ENCODE results near the gene SREBF2. TPM values are rescaled to one million over a fixed set of nuclear protein-coding genes. Genes with fewer than 3 reads are reported as not detected.

The SREBF2 gene
- total and polyA plus RNA-seq, 2 donors: 15.8 to 41.0 TPM

DNA sequence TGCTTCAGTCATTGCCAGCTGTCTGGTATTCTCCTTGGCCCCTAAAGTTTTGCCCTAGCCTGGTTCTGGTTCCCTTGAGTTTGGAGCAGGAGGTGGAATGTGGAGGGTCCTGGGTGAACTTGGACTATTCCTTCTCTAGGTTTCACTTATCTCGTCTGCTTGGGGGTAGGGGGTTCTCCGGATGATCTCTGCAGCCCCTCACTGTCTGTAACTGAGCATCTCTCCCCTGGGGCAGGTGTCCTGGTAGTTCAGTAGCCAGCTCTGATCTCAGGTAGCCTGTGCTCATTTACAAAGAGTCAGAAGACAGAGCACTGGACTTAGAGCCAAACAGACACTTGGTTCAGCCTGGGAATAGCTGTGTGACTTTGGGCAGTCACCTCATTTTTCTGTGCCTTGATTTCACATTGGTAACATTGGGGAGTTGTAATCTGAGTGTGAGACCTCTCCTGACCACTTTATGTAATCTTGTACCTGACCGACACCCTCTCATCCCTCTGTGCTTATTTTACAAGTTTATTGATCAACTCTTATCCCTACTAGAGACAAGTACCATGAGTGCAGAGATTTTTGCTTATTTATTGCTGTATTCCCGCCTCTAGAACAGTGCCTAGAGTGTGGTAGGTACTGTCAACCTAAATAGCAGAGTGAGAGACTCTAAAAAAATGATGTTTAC lies 31.6 kb upstream of the SREBF2 start:
- no peak for DNase-seq (ENCODE audit: low read depth in 6 of 9, low spot score in 9 of 9)
- Histone ChIP-seq H3K27ac (ENCODE audit: low read depth in 1 of 2, low read length in 1 of 2) (peak overlapping the region in 1 of 2 donors; percentile 85), H3K4me3 (ENCODE audit: low read length in 2 of 2) (peak overlapping the region; percentile 87 to 99), H3K9me3 (ENCODE audit: control insufficient read depth in 2 of 2, insufficient read depth in 1 of 2, low read length in 1 of 2) (peaks cover 0 to 4% of the 10 kb centered on the region in 2 donors), H3K4me1 (ENCODE audit: control insufficient read depth in 2 of 2, insufficient read depth in 2 of 2, low read length in 2 of 2) (peaks cover 7 to 25% of the 10 kb centered on the region in 2 donors), H3K27me3 (ENCODE audit: control insufficient read depth in 2 of 2, insufficient read depth in 1 of 2, low read length in 1 of 2) (peaks cover 0 to 3% of the 10 kb centered on the region in 2 donors), H3K36me3 (ENCODE audit: control insufficient read depth in 2 of 2, insufficient read depth in 2 of 2, low read length in 1 of 2) (no peaks in the 10 kb centered on the region)
- WGBS: 43% methylated on average over 4 of the region's 4 CpGs

- 80% methylated on average over 2 of the region's 2 CpGs for WGBS
- Histone ChIP-seq H3K9me3 (ENCODE audit: control insufficient read depth in 2 of 2, insufficient read depth in 1 of 2, low read length in 1 of 2) (peaks cover 0 to 4% of the 10 kb centered on the region in 2 donors), H3K27me3 (ENCODE audit: control insufficient read depth in 2 of 2, insufficient read depth in 1 of 2, low read length in 1 of 2) (peaks cover 0 to 3% of the 10 kb centered on the region in 2 donors), H3K27ac (ENCODE audit: low read depth in 1 of 2, low read length in 1 of 2) (no peak overlapping the region), H3K4me1 (ENCODE audit: control insufficient read depth in 2 of 2, insufficient read depth in 2 of 2, low read length in 2 of 2) (peaks cover 7 to 25% of the 10 kb centered on the region in 2 donors), H3K36me3 (ENCODE audit: control insufficient read depth in 2 of 2, insufficient read depth in 2 of 2, low read length in 1 of 2) (peaks cover 0 to 3% of the 10 kb centered on the region in 2 donors), H3K4me3 (ENCODE audit: low read length in 2 of 2) (peak overlapping the region in 1 of 2 donors; percentile 99)
- DNase-seq (ENCODE audit: low read depth in 6 of 9, low spot score in 9 of 9): no peak
Observed at GRCh38 chr22:41801886-41802285, 31.0 kb upstream of the SREBF2 start.

DNA sequence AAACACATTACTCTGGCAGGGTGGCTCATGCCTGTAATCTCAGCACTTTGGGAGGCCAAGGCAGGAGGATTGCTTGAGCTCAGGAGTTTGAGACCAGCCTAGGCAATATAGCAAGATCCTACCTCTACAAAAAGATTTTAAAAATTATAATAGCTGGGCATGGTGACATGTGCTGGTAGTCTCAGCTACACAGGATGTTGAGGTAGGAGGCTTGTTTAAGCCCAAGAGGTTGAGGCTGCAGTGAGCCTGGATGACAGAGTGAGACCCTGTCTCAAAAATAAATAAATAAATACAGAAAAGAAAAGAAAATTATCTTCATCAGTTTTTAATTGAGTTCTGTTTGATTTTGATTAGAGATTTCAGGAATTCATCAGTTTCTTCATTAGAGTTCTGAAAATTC lies 27.3 kb upstream of the SREBF2 start:
- DNase-seq (ENCODE audit: low read depth in 6 of 9, low spot score in 9 of 9): no peak
- no peak overlapping the region for H3K4me3 ChIP-seq (ENCODE audit: low read length in 2 of 2)
- H3K4me1 ChIP-seq (ENCODE audit: control insufficient read depth in 2 of 2, insufficient read depth in 2 of 2, low read length in 2 of 2): peaks cover 0 to 15% of the 10 kb centered on the region in 2 donors
- peaks cover 0 to 3% of the 10 kb centered on the region in 2 donors for H3K9me3 ChIP-seq (ENCODE audit: control insufficient read depth in 2 of 2, insufficient read depth in 1 of 2, low read length in 1 of 2)
- H3K27ac ChIP-seq (ENCODE audit: low read depth in 1 of 2, low read length in 1 of 2): no peak overlapping the region
- H3K27me3 ChIP-seq (ENCODE audit: control insufficient read depth in 2 of 2, insufficient read depth in 1 of 2, low read length in 1 of 2): peaks cover 0 to 1% of the 10 kb centered on the region in 2 donors
- H3K36me3 ChIP-seq (ENCODE audit: control insufficient read depth in 2 of 2, insufficient read depth in 2 of 2, low read length in 1 of 2): peaks cover 13 to 19% of the 10 kb centered on the region in 2 donors

DNA sequence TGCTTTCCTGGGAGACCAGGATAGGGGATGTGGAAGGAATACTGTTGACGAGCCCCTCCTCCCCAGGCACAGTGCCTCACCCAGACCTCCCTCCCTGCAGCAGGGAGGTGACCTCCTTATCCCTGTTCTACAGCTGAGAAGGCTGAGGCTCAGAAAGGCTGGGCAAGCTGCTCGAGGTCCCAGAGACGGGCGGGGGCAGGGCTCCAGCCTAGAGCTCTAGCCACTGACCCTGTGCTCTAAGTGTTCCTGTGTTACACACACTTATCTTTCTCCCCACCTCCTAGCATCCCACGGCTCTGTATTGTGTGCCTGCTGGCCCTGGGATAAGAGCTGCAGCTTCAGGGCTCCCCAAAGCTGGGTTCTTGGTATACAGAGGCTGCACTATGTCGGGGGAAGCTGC lies 24.5 kb upstream of the SREBF2 start:
- no peak overlapping the region for H3K4me3 ChIP-seq (ENCODE audit: low read length in 2 of 2)
- no peaks in the 10 kb centered on the region for H3K9me3 ChIP-seq (ENCODE audit: control insufficient read depth in 2 of 2, insufficient read depth in 1 of 2, low read length in 1 of 2)
- 99% methylated on average over 6 of the region's 6 CpGs for WGBS
- H3K36me3 ChIP-seq (ENCODE audit: control insufficient read depth in 2 of 2, insufficient read depth in 2 of 2, low read length in 1 of 2): peaks cover 26 to 40% of the 10 kb centered on the region in 2 donors
- no peaks in the 10 kb centered on the region for H3K27me3 ChIP-seq (ENCODE audit: control insufficient read depth in 2 of 2, insufficient read depth in 1 of 2, low read length in 1 of 2)
- H3K4me1 ChIP-seq (ENCODE audit: control insufficient read depth in 2 of 2, insufficient read depth in 2 of 2, low read length in 2 of 2): no peaks in the 10 kb centered on the region
- no peak for DNase-seq (ENCODE audit: low read depth in 6 of 9, low spot score in 9 of 9)
- no peak overlapping the region for H3K27ac ChIP-seq (ENCODE audit: low read depth in 1 of 2, low read length in 1 of 2)

- Histone ChIP-seq H3K27me3 (ENCODE audit: control insufficient read depth in 2 of 2, insufficient read depth in 1 of 2, low read length in 1 of 2) (no peaks in the 10 kb centered on the region), H3K4me1 (ENCODE audit: control insufficient read depth in 2 of 2, insufficient read depth in 2 of 2, low read length in 2 of 2) (no peaks in the 10 kb centered on the region), H3K27ac (ENCODE audit: low read depth in 1 of 2, low read length in 1 of 2) (no peak overlapping the region), H3K4me3 (ENCODE audit: low read length in 2 of 2) (no peak overlapping the region), H3K9me3 (ENCODE audit: control insufficient read depth in 2 of 2, insufficient read depth in 1 of 2, low read length in 1 of 2) (no peaks in the 10 kb centered on the region), H3K36me3 (ENCODE audit: control insufficient read depth in 2 of 2, insufficient read depth in 2 of 2, low read length in 1 of 2) (peaks cover 41 to 53% of the 10 kb centered on the region in 2 donors)
- DNase-seq (ENCODE audit: low read depth in 6 of 9, low spot score in 9 of 9): no peak
- 98% methylated on average over 12 of the region's 12 CpGs for WGBS
Observed at GRCh38 chr22:41810022-41810421, 22.9 kb upstream of the SREBF2 start.

DNA sequence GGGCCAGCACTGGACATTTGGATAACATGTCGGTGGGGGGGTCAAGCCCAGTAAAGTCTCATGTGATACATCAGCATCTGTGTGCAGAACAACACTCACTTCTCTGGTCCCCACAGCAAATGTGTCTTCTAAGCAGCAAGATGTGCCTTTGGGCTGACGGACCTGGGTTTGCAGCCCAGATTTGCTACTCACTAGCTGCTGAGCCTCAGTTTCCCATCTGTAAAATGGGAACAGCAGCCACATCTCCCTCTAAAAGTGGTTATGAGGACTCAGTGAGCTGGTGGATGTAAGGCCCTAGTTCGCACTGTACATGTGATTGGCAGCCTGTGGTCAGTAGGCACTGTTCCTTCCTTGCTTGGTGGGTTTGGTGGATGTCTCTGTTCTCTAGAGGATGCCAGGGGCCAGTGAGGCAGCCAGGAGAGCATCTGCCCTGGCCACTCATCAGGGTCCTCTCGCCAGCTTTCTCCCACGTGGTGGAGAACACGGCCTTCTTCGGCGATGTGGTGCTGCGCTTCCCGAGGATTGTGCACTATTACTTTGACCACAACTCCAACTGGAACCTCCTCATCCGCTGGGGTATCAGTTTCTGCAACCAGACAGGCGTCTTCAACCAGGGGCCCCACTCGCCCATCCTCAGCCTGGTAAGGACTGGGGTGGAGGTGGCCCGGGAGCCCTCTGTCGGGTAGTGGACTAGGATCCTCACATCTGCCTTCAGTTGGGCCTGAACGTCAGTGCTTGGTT lies 19.9 kb upstream of the SREBF2 start:
- no peak overlapping the region for H3K4me3 ChIP-seq (ENCODE audit: low read length in 2 of 2)
- H3K4me1 ChIP-seq (ENCODE audit: control insufficient read depth in 2 of 2, insufficient read depth in 2 of 2, low read length in 2 of 2): no peaks in the 10 kb centered on the region
- no peaks in the 10 kb centered on the region for H3K27me3 ChIP-seq (ENCODE audit: control insufficient read depth in 2 of 2, insufficient read depth in 1 of 2, low read length in 1 of 2)
- DNase-seq (ENCODE audit: low read depth in 6 of 9, low spot score in 9 of 9): no peak
- H3K9me3 ChIP-seq (ENCODE audit: control insufficient read depth in 2 of 2, insufficient read depth in 1 of 2, low read length in 1 of 2): no peaks in the 10 kb centered on the region
- 97% methylated on average over 16 of the region's 16 CpGs for WGBS
- H3K27ac ChIP-seq (ENCODE audit: low read depth in 1 of 2, low read length in 1 of 2): no peak overlapping the region
- H3K36me3 ChIP-seq (ENCODE audit: control insufficient read depth in 2 of 2, insufficient read depth in 2 of 2, low read length in 1 of 2): peaks cover 53 to 65% of the 10 kb centered on the region in 2 donors

DNA sequence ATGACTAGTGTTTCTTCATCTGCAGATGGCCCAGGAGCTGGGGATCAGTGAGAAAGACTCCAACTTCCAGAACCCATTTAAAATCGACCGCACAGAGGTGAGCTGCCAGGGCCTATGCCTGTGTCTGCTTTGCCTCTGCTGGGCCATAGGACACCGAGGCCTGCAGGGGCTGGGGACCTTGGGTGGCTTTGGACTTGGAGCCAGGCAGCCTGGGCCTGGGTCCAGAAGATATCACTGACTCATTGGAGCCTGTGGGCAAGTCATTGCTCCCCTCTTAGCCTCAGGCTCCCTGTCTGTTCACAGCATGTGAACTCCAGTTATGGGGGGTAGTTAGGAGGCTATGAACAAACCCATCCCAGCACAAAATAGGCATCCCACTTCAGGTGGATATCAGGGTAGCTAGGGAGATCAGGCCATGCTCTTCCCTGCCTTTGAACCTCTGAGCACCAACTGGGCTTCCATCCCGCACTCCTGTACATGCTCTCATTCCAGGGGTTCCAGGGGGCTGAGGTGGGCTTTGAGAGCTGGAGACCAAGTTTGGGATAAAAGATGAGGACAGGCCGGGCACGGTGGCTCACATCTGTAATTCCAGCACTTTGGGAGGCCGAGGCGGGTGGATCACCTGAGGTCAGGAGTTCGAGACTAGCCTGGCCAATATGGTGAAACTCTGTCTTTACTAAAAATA lies 19.0 kb upstream of the SREBF2 start:
- Histone ChIP-seq H3K9me3 (ENCODE audit: control insufficient read depth in 2 of 2, insufficient read depth in 1 of 2, low read length in 1 of 2) (no peaks in the 10 kb centered on the region), H3K27ac (ENCODE audit: low read depth in 1 of 2, low read length in 1 of 2) (no peak overlapping the region), H3K27me3 (ENCODE audit: control insufficient read depth in 2 of 2, insufficient read depth in 1 of 2, low read length in 1 of 2) (no peaks in the 10 kb centered on the region), H3K4me1 (ENCODE audit: control insufficient read depth in 2 of 2, insufficient read depth in 2 of 2, low read length in 2 of 2) (no peaks in the 10 kb centered on the region), H3K36me3 (ENCODE audit: control insufficient read depth in 2 of 2, insufficient read depth in 2 of 2, low read length in 1 of 2) (peaks cover 59 to 69% of the 10 kb centered on the region in 2 donors), H3K4me3 (ENCODE audit: low read length in 2 of 2) (no peak overlapping the region)
- WGBS: 98% methylated on average over 9 of the region's 9 CpGs
- no peak for DNase-seq (ENCODE audit: low read depth in 6 of 9, low spot score in 9 of 9)

GRCh38 chr22:41815716-41816115 lies 17.2 kb upstream of the SREBF2 start:
- H3K36me3 ChIP-seq (ENCODE audit: control insufficient read depth in 2 of 2, insufficient read depth in 2 of 2, low read length in 1 of 2): peaks cover 50 to 69% of the 10 kb centered on the region in 2 donors
- no peaks in the 10 kb centered on the region for H3K4me1 ChIP-seq (ENCODE audit: control insufficient read depth in 2 of 2, insufficient read depth in 2 of 2, low read length in 2 of 2)
- H3K4me3 ChIP-seq (ENCODE audit: low read length in 2 of 2): no peak overlapping the region
- H3K27me3 ChIP-seq (ENCODE audit: control insufficient read depth in 2 of 2, insufficient read depth in 1 of 2, low read length in 1 of 2): no peaks in the 10 kb centered on the region
- H3K27ac ChIP-seq (ENCODE audit: low read depth in 1 of 2, low read length in 1 of 2): no peak overlapping the region
- DNase-seq (ENCODE audit: low read depth in 6 of 9, low spot score in 9 of 9): no peak
- H3K9me3 ChIP-seq (ENCODE audit: control insufficient read depth in 2 of 2, insufficient read depth in 1 of 2, low read length in 1 of 2): no peaks in the 10 kb centered on the region
- WGBS: 95% methylated on average over 3 of the region's 3 CpGs

- Histone ChIP-seq H3K4me1 (ENCODE audit: control insufficient read depth in 2 of 2, insufficient read depth in 2 of 2, low read length in 2 of 2) (no peaks in the 10 kb centered on the region), H3K36me3 (ENCODE audit: control insufficient read depth in 2 of 2, insufficient read depth in 2 of 2, low read length in 1 of 2) (peaks cover 45 to 64% of the 10 kb centered on the region in 2 donors), H3K9me3 (ENCODE audit: control insufficient read depth in 2 of 2, insufficient read depth in 1 of 2, low read length in 1 of 2) (no peaks in the 10 kb centered on the region), H3K27me3 (ENCODE audit: control insufficient read depth in 2 of 2, insufficient read depth in 1 of 2, low read length in 1 of 2) (no peaks in the 10 kb centered on the region), H3K4me3 (ENCODE audit: low read length in 2 of 2) (no peak overlapping the region), H3K27ac (ENCODE audit: low read depth in 1 of 2, low read length in 1 of 2) (no peak overlapping the region)
- DNase-seq (ENCODE audit: low read depth in 6 of 9, low spot score in 9 of 9): no peak
- 94% methylated on average over 1 of the region's 1 CpG for WGBS
Observed at GRCh38 chr22:41816241-41816640, 16.7 kb upstream of the SREBF2 start.

All from thymus (tissue), 11 donors.